Measurements from ENCODE around the gene DUOX1.
"Not testable (repeated sequence)": the region's sequence is repeated elsewhere in the genome, so short reads cannot be mapped to it uniquely, and the experiment has no call there.

The DUOX1 gene

DNA sequence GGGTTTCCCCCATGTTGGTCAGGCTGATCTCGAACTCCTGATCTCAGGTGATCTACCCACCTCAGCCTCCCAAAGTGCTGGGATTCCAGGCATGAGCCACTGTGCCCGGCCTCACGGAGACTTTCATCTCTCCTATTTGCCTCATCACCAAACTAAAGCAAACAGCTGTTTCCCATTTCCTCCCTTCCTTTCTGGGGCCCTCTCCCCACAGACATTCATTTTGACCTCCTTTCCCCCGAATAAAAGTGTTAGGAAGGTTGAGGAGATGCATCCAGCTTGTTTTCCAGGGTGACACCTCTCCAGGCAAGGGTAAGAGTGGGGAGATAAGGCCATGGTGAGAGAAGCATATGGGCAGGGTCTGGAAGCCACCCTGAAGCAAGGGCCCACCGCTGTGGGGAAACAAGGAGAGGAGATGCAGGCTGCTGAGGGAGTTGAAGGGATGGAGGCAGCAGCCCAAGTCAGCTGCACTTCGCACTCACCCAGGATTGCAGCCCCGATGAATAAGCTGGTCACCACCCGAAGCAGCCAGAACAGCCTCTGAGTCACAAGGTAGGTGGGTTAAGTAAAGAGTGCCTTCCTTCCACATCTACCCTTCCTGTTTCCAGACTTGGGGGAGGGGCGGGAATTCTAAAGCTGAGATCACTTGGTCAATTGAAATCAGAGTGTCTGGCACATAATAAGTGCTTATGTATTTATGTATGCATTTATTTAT is 7.9 kb upstream of the DUOX1 start:
- no peak for DNase-seq

DNA sequence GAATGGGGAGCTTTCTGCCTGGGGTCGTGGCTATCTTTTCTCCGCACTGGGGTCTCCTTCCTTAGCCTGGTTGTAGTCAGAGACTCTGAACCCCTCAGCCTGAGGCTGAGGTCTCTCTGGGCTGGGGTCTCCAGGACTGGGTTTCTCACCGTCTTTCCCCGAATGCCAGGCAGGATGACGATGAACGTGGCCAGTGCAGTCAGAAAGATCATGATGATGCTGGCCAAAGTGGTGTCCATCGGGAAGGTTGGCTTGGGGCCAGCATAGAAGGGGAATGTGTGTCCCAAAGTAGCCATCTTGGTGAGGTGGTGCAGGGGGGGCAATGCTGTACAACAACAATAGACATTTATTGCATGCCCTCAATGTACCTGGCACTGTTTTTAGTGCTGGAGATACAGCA is 7.1 kb upstream of the DUOX1 start:
- no peak for DNase-seq

DNA sequence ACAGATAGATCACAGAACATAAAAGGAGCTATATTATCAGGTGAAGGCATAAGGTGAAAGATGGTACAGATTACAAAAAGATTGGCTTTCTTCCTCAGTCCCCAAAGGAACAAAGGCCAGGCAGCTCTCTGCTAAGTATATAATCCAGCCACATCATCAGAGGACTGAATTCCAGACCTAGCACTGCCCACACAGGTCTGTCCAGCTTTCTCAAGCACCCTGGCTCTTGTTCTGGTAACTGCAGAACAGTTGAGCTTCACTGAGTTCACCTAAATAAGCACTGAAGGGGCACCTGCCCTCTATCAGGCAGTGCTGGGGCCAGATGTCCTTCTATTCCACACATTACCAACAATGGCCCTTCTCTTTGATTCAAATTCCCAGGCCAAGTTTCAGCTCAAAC is 6.4 kb upstream of the DUOX1 start:
- DNase-seq: no peak

DNA sequence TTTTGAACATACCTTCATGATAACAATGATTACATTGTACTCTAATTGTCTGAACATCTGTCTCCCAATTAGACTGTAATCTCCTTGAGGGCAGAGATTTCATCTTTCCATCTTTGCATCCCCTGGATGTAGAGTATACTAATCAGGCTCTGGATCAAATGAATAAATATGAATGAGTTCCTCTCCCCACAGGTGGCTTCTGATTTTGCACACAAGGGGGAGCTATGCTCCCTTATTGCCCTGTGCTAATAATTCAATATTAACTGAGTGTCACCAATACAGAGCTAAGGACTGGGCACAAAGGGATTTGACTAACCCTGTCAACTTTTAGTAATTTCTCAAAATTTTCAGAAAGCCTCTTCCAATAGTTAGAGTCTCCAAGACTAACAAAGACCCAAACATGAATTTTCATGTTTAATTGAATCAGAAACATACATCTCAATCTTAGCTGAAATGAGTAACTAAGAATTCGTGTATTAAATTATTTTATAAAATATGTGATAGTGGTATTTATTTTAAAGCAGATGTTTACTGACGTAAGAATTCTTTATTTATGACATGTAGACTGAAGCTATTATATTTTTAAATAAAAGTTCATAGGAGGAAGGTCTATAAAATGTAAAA is 3.1 kb upstream of the DUOX1 start:
- DNase-seq: peak in 1 of 4 experiments; percentile 10

DNA sequence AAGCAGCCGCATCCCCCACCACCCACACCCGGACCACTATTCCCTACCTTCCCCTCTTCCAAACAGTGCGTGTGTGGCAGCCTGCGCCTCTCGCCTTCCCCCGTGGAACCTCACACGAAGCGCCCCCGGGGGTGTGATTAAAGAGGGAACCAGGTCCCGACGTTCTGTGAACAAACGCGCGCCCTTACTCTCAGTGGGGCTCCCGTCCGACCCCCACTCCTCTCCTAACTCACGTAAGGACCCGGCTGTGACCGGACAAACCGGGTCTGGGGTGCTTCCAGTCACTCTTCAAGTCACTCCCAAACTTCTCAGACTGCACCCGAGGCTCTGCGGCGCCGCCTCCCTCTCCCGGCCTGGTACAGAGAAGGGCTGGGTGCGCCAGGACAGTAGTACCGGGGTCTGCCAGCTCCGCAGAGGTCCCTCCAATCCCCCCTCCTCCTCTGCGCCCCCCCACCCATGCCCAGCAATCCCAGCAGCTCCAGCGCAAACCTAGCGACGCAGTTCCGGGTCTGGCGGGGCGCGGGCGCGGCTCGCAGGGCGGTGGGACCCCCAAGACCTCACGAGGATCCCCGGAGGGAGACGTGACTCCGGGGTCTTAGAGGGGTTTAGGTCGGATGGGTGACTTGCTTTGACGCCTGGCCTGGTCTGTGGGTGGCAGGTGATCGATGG is 689 bp upstream of the DUOX1 start:
- no peak for DNase-seq

DNA sequence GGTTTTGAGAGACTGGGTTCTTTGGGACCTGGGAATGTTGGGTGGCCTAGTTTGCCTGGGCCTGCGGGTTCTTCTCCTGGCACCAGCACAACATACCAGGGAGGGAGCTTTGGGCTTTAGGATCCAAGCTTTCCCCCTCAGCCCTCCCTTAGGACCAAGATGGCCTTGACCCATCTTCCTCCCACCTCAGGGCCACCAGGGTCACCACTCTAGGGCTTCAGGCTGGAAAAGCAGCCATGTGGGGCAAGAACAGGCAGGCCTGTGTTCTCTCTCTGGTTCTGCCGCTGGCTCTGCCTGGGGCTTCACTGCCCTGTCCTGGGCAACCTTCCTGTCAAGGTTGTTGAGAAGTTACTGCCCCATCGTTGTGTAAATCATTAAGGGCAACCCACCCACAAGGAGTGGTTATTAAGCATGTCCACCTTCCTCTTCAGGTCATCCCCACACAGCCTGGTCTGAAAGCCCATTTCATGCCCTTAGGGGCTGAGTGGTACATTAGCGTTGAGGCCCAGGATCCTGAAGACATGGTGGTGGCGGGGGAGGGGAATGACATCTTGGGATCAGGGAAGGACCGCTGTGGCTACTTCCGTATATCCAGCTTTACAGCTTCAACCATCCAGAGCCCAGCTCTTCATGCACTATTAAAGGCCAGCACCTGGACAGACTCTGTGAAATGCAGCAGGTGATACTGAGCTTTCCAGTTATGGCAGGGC is 652 bp downstream of the DUOX1 start:
- no peak for DNase-seq

DNA sequence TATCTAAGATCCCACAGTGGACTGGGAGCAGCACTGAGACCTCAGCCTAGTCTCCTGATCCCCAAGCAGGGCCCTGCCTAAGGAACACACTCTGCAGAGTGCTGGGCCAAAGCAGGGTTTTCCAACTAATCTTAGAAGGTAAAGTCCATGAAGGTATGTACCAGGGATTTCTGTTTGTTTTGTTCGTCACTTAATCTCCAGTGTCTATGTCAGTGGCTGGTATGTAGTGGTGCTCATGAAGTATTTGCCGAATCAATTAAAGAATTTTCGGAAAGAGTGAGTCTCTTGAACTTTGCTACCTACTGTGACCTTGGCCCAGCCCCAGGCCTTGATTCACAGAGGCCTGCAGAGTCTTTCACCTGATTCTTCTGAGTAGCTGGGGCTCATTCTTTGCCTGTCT is 1.7 kb downstream of the DUOX1 start:
- DNase-seq: no peak

- DNase-seq: no peak
Measured at GRCh38 chr15:45132844-45133560, 3.2 kb downstream of the DUOX1 start.

- no peak for DNase-seq
Measured at GRCh38 chr15:45133561-45133920, 3.7 kb downstream of the DUOX1 start.

DNA sequence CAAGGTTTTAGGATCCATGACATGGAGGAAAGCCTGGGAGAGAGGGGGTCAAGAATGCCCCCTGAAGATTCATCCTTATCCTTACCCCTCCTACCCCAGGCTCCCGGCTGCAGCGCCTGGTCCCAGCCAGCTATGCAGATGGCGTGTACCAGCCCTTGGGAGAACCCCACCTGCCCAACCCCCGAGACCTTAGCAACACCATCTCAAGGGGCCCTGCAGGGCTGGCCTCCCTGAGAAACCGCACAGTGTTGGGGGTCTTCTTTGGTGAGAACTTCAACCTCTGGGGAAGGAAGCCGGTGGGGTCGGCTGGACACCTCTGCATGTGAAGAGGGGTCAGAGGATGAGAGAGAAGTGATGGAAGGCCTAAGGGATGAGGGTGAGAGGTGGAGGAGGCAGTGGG is 4.3 kb downstream of the DUOX1 start:
- DNase-seq: no peak

- DNase-seq: no peak
Measured at GRCh38 chr15:45134682-45135604, 5.1 kb downstream of the DUOX1 start.

- not testable (repeated sequence) for DNase-seq
Measured at GRCh38 chr15:45135705-45136377, 6.0 kb downstream of the DUOX1 start.

- DNase-seq: no peak
Measured at GRCh38 chr15:45136378-45136764, 6.6 kb downstream of the DUOX1 start.

- no peak for DNase-seq
Measured at GRCh38 chr15:45137703-45138102, 7.9 kb downstream of the DUOX1 start.

DNA sequence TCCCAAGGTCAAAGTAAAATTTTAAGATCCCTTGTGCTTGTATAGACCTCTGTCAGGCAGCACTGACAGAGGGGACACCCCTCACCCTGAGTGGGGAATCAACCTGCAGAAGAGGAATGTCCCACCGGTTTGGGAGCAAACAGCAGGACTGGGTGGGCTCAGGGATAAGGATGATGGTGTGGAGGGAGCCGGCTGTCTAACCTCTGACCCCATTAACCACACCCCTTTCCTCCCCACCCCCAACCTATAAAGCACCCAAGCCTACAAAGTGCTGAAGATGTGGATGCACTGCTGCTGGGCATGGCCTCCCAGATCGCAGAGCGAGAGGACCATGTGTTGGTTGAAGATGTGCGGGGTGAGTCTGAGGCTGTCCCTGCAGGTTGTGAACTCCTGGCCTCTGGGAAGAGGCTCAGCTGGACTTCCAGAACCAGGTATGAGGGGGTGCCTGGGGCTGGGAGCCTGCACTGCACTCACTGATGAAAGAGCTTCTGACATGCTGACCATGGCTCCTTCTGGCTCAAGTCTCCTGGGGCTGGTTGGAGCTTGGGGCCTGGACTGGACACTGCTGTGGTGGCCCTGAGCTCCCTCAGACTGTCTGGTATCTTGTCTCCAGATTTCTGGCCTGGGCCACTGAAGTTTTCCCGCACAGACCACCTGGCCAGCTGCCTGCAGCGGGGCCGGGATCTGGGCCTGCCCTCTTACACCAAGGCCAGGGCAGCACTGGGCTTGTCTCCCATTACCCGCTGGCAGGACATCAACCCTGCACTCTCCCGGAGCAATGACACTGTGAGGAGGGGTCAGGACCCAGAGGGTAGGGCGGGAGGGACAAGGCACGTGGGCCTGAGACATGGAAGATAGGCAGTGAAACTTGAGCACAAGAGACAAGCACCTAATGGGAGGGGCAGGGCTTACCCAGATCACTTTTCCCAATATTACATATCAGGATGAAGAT is 9.3 kb downstream of the DUOX1 start:
- DNase-seq: no peak

GRCh38 chr15:45139770-45140169 is 10.0 kb downstream of the DUOX1 start:
- DNase-seq: no peak

DNA sequence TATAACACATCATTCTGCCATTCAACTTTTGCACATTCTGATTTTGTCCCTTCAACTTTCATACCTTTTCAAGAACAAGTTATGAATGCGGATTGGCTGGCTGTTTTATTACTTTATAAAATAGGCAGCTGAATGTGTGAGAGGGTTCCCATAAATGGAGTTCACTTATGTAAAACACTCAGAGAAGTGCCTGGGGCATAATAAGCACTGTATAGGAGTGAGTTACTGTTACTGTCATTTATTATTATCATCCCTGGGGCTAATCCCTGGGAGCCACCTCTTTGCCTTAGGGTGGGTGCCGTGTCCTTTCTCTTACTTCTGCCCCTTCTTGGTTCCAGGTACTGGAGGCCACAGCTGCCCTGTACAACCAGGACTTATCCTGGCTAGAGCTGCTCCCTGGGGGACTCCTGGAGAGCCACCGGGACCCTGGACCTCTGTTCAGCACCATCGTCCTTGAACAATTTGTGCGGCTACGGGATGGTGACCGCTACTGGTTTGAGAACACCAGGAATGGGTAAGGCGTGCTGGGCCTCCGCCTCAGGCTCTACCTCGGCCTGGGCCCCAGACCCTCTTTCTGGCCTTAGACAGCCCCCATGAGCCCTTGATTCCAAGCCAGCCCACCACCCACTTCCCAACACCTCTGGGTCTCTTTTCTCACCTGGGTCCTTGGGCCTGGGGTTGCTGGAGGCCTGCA is 10.9 kb downstream of the DUOX1 start:
- DNase-seq: no peak

GRCh38 chr15:45141386-45141785 is 11.6 kb downstream of the DUOX1 start:
- no peak for DNase-seq

- DNase-seq: no peak
Measured at GRCh38 chr15:45143056-45143455, 13.3 kb downstream of the DUOX1 start.

GRCh38 chr15:45143946-45144345 is 14.2 kb downstream of the DUOX1 start:
- no peak for DNase-seq

Measured in activated naive CD4-positive, alpha-beta T cell (primary cell).